Measurements from ENCODE around the gene RNGTT.
"Not testable (repeated sequence)": the region's sequence is repeated elsewhere in the genome, so short reads cannot be mapped to it uniquely, and the experiment has no call there.

RNGTT gene

GRCh38 chr6:88785478-88785877 lies 177.9 kb downstream of the RNGTT start:
- no peak for DNase-seq

DNA sequence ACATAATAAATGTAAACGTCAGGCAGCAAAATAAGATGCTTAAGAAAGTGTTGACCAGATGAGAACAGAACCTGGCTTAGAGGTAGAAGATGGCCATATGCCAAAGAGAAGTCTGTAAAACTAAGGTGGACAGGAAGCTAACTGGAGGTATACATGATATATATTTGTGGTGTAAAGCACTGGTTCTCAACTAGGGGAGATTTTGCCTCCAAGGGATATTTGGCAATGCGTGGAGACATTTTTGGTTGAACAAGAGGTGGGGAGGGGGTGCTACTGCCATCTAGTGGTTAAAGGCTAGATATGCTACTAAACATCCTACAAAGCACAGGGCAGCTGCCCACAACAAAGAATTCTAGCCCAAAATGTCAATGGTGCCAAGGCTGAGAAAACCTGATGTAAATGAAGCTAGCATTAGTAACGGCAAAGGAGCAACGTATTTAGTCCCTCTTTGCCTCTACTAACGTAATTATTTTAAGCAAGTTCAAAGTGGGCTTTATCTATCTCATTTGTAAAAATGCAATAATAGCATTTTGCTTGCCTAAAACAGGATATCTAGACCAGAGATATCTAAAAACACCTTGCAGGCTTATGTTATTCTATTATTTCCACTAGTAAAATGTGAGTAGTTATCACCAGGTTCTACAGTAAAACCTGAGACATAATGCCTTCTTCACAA lies 182.6 kb downstream of the RNGTT start:
- DNase-seq, result peak; percentile 33 to 47

DNA sequence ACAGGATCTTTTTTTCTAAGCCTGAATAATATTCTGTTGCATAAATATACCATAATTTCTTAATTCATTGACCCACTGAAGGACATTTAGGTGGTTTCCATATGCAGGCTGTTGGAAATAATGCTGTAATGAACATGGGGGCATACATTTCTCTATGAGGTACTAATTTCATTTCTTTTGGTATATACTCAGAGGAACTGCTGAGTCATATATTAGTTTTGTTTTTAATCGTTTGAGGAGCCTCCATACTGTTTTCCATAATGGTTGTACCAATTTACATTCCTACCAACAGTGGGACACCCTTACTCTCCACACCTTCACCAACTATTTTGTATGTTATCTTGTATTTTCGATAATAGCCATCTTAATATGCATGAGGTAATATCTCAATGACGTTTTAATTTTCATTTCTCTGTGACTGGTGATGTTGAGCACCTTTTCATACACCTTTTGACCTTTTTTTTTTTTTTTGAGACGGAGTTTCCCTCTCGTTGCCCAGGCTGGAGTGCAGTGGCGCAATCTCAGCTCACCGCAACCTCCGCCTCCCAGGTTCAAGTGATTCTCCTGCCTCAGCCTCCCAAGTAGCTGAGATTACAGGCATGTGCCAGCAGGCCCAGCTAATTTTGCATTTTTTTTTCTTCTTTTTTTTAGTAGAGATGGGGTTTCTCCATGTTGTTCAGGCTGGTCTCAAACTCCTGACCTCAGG lies 187.4 kb downstream of the RNGTT start:
- no peak for DNase-seq

GRCh38 chr6:88768114-88768513 lies 195.3 kb downstream of the RNGTT start:
- DNase-seq, result not testable (repeated sequence)

DNA sequence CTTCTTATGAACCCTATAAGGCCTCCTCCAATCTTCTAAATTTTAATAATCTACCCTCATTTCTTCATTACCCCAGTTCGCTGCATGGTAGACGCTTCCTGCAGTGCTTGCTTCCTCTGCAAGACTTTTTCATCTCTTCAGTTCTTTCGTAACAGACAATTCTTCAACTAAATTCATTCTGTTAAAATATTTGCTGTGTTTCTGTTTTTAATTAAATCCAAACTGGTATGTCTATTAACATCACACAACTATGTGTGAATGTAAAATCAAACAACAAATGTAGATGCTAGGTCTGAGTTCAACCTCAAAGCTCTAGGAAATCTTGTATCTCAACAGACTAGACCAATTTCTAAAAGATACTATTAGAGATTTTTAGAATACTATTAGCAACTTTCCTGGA lies 199.3 kb downstream of the RNGTT start:
- no peak for DNase-seq

DNA sequence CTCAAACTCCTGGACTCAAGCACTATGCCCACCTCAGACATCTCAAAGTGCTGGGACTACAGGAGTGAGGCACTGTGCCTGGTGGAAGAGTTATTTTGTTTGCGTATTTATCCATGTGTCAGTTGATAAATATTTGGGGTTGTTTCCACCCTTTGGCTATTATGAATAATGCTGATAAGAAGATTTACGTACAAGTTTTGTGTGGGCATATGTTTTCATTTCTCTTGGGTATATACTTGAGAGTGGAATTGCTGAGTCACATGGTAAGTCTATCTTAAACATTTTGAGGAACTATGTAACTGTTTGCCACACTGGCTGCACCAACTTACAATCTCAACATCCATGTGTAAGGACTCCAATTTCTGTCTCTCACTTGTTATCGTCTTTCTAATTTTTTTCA lies 200.3 kb downstream of the RNGTT start:
- no peak for DNase-seq

DNA sequence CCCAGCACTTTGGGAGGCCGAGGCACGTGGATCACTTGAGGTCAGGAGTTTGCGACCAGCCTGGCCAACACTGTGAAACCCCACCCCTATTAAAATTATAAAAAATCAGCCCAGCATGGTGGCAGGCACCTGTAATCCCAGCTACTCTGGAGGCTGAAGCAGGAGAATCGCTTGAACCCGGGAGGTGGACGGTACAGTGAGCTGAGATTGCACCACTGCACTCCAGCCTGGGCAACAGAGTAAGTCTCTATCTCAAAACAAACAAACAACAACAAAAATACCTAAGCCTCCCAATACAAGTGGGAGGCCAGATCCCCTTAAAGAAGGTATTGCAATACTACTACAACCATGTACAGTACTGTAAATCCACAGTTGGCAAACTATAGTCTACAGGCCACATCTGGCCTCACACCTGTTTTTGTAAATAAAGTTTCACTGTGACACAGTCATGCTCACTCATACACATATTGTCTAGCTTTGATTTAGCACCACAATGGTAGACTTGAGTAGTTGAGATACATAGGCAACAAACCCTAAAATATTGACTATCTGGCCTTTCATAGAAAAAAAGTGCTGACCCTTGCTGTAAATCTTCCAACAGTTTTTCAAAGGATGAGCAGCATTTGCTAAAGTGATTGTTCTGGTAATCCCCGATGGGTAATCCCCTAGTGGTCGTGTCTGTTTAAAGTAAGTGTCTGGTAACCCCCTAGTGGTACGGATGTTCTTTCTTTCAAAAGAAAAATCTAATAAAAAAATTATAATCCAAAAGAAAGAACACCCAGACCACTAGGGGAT lies 202.0 kb downstream of the RNGTT start:
- no peak for DNase-seq

DNA sequence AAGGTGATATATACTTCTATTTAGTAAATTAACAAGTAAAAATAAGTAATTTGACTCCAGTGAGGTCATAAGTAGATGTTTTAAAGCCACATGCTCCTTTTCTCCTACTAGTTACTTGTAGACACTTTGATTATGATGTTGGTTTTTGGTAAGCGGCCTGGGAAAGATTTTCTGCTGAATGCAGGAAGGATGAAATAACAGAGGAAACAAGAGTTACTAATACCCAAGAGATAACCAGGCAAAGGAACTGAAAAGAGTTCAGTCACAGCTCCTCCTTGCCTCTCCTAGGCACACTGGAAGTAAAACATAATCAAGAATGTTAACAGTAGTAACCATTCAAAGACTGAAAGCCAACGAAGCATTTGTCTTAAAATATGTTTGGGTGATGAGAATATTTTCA lies 203.3 kb downstream of the RNGTT start:
- DNase-seq, result no peak

DNA sequence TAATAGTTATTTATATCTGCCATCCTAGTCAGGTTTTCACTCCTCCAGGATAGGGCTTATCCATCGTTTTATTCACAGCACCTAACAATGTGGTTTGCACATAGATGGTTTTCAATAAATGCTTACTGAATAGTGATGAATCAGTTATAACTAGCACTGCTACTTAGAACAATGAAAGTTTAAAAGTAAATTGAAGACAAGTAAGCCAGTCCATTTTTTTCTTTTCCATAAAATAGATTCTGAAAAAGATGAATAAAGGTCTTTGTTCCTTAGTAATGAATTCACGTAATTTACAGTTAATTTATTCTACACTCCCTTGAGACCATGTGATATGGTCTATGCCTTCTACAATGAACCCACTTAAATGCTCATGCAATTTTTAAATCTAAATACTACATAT lies 212.5 kb downstream of the RNGTT start:
- no peak for DNase-seq

DNA sequence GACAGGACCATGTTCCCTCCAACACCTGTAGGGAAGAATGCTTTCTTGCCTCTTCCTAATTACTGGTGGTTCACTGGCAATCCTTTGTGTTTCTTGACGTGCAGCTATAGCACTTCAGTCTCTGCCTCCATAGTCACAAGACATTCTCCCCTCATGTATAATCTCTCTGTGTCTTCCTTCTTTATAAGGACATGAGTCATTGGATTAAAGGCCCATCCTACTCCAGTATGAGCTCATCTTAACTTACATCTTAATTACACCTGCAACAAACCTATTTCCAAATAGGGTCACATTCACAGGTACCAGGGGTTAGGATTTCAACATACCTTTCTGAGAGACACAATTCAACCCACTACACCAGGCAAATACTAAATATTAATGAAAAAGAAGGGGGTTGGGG lies 213.6 kb downstream of the RNGTT start:
- no peak for DNase-seq

DNA sequence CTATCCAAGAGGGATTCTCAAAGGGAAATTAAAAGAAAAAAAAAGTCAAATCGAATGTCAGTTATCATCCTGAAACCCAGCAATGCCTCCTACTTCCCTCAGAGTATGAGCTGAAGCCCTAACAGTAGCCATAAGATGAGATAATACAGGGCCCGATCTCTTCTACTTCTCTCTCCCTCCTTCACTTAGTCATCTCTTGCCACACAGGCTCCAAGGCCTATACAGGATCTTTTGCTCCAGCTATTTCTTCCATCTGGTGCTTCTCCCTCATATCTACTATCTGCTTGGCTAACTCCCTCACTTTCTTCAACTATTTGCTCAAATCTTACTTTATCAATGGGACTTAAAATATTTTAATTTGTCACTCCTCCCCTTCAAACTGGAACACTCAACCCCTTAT lies 215.3 kb downstream of the RNGTT start:
- no peak for DNase-seq

DNA sequence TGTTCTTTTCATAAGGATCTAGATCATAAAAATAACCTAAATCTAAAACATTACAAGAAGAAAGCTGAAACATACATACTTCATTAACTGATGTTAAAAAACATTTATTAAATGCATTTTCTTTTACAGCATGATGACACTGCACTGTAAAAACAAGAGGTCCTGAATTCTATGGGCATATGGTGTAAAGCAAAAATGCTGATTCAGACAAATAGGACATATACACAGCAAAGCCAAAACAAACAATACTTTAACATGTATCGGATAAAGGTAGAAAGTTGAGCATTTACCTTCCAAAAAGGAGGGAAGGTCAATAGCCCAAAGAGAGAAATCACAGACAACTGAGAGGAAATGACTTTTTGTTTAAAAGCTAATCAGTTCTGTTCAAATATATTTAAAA lies 221.5 kb downstream of the RNGTT start:
- no peak for DNase-seq

- no peak for DNase-seq
These were observed 222.3 kb downstream of the RNGTT start for GRCh38 chr6:88741071-88741470.

DNA sequence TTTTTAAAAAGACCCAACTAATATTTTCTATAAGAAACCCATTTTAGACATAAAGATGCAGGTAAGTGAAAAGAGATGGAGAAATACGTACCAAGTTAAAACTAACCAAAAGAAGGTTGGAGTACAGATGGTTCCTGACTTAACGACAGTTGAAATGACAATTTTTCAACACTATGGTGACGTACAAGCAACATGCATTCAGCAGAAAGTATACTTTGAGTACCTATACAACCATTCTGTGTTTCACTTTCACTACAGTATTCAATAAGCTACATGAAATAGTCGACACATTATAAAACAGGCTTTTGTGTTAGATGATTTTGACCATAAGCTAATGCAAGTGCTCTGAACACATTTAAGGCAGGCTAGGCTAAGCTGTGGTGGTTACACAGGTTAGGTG lies 228.9 kb downstream of the RNGTT start:
- DNase-seq, result no peak

- DNase-seq, result no peak
These were observed 232.8 kb downstream of the RNGTT start for GRCh38 chr6:88730611-88731011.

DNA sequence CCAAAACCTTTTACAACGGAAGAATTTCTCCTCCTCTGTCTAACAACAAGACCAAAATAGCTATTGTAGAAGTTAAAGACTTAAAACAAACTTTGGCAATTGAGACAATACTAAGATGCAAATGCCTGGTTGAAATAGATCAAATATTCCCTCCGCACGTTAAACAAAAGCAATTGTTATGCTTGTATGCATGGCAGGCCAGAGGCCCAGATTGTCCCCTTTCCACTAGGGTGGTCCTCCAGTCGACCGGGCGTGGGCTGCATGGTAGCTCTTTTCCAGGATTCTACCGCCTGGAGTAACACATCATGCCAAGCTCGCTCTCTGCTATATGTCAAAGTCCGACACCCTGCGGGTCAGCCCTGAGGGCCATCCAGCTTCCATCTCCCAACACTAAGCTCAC lies 234.7 kb downstream of the RNGTT start:
- no peak for DNase-seq

DNA sequence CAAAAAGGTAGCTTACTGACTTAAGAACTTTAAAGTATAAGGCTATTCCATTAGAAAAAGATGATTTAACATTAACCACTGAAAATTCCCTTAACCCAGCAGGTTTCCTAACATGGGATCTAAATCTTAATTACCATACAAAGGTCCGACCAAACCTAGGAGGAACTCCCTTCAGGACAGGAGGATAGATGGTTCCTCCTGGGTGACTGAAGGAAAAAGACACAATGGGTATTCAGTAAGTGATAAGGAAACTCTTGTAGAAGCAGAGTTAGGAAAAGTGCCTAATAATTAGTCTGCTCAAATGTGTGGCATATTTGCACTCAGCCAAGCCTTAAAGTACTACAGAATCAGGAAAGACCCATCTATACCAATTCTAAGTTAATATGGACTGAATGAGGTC lies 237.0 kb downstream of the RNGTT start:
- not testable (repeated sequence) for DNase-seq

GRCh38 chr6:88725111-88725975 lies 238.1 kb downstream of the RNGTT start:
- DNase-seq, result peak; percentile 11 to 44

DNA sequence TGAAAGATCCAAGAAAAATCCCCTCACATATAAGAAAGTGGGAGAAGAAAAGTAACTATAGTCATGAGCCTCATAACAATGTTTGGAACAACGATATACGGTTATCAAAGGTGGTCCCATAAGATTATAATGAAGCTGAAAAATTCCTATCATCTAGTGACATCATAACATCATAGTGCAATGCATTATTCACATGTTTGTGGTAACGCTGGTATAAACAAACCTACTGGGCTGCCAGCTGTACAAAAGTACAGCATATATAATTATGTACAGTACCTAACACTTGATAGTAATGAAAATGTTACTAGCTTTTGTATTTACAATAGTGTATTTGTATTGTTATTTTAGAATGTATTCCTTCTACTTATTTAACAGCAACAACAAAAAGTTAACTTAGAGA lies 240.7 kb downstream of the RNGTT start:
- no peak for DNase-seq

DNA sequence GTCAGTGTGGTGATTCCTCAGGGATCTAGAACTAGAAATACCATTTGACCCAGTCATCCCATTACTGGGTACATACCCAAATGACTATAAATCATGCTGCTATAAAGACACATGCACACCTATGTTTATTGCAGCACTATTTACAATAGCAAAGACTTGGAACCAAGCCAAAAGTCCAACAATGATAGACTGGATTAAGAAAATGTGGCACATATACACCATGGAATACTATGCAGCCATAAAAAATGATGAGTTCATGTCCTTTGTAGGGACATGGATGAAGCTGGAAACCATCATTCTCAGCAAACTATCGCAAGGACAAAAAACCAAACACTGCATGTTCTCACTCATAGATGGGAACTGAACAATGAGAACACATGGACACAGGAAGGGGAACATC lies 247.0 kb downstream of the RNGTT start:
- DNase-seq, result not testable (repeated sequence)

GRCh38 chr6:88712243-88712936 lies 251.0 kb downstream of the RNGTT start:
- no peak for DNase-seq

GRCh38 chr6:88709819-88710246 lies 253.6 kb downstream of the RNGTT start:
- no peak for DNase-seq
